ENCODE measurements around the gene DICER1. TPM values are rescaled to one million over a fixed set of nuclear protein-coding genes. Genes with fewer than 3 reads are reported as not detected.

Gene DICER1
- total RNA-seq, 1 donor, result 61.3 TPM

DNA sequence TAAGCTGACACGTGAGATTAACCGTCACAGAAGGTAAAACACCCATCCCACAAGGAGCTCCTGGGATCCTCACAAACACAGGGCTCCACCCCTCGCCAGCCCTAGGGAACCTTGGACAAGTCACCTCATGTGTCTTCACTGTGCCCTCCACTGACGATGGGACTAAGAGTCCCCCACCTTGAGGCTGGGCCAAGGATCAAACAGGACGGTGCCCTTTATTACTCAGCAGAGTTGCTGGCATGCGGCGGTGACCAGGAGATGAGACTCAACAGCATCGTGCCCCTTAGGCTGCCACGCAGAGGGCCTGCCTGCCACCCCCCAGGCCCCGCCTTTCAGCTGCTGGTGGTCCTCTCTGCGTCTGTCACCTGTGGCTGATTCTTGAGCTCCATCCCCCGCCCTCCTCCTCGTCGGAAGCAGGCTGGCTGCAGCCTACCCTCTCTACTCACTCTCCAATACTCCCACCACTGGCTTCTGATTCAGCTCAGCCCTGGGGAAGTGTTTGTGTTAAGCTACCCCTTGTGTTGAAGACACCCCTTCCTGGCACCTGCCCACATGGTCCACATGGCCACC is 105.2 kb downstream of the DICER1 start:
- DNase-seq (ENCODE audit: low read depth), result no peak
- no peak overlapping the region for H3K4me3 ChIP-seq (ENCODE audit: low read depth, low read length)
- TF ChIP-seq, protein P1, sequence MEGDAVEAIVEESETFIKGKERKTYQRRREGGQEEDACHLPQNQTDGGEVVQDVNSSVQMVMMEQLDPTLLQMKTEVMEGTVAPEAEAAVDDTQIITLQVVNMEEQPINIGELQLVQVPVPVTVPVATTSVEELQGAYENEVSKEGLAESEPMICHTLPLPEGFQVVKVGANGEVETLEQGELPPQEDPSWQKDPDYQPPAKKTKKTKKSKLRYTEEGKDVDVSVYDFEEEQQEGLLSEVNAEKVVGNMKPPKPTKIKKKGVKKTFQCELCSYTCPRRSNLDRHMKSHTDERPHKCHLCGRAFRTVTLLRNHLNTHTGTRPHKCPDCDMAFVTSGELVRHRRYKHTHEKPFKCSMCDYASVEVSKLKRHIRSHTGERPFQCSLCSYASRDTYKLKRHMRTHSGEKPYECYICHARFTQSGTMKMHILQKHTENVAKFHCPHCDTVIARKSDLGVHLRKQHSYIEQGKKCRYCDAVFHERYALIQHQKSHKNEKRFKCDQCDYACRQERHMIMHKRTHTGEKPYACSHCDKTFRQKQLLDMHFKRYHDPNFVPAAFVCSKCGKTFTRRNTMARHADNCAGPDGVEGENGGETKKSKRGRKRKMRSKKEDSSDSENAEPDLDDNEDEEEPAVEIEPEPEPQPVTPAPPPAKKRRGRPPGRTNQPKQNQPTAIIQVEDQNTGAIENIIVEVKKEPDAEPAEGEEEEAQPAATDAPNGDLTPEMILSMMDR (IDR thresholded peaks at IDR 0.05; ENCODE audit: insufficient read depth, low read depth, low read length), result no peak

DNA sequence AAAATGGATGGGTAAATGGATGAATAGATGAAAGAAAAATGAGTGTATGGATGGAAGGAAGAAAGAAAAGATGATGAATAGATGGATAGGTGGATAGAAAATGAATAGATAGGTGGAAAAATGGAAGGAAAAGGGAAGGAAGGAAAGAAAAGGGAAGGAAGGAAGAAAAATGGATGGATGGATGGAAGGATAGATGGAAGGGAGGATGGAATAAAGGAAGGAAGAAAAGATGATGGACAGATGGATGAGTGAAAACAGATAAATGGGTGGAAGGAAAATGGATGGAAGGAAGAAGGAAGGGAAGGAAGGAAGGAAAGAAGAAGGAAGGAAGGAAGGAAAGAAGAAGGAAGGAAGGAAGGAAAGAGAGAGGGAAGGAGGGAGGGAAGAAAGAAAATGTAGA is 107.4 kb downstream of the DICER1 start:
- TF ChIP-seq, protein P1 (IDR thresholded peaks at IDR 0.05; ENCODE audit: insufficient read depth, low read depth, low read length), result no peak
- H3K4me3 ChIP-seq (ENCODE audit: low read depth, low read length), result no peak overlapping the region
- no peak for DNase-seq (ENCODE audit: low read depth)

DNA sequence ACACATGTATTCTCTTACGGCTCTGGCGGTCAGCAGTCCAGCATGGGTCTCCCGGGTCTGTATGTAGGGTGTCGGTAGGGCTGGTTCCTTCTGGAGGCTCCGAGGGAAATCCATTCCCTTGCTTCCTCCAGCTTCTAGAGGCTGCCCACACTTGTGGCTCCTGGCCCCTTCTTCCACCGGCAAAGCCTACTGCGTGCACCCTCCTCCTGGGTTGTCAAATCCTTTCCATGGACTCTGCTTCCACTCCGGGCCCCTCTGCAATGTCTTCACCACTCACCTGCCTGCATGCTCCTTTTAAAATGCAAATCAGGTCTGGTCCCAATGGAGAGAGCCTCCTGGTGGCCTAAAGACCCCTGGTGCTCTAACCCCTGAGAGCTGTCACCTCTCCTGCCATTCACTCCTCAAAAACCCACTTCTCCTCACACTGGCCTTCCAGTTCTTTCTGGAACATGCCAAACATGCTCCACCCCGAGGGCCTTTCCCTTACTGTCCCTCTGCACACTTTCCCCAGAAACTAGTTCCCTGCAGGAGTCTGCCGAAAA is 108.5 kb downstream of the DICER1 start:
- TF ChIP-seq, protein P1 (IDR thresholded peaks at IDR 0.05; ENCODE audit: insufficient read depth, low read depth, low read length), result no peak
- H3K4me3 ChIP-seq (ENCODE audit: low read depth, low read length), result no peak overlapping the region
- DNase-seq (ENCODE audit: low read depth), result no peak

DNA sequence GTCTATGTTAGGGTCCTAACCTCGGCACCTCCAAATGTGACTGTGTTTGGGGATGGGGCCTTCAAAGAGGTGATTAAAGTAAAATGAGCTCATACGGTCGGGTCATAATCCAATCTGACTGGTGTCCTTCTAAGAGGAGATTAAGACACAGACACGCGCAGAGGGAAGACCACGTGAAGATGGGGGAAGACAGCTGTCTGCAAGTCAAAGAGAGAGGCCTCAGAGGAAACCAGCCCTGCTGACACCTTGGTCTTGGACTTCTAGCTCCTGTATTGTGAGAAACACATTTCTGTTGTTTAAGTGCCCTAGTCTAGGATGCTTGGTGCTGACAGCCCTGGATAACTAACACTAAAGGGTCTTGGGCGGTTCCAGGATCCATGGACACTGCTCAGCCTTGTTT is 109.6 kb downstream of the DICER1 start:
- no peak for DNase-seq (ENCODE audit: low read depth)
- TF ChIP-seq, protein P1 (IDR thresholded peaks at IDR 0.05; ENCODE audit: insufficient read depth, low read depth, low read length), result no peak
- no peak overlapping the region for H3K4me3 ChIP-seq (ENCODE audit: low read depth, low read length)

DNA sequence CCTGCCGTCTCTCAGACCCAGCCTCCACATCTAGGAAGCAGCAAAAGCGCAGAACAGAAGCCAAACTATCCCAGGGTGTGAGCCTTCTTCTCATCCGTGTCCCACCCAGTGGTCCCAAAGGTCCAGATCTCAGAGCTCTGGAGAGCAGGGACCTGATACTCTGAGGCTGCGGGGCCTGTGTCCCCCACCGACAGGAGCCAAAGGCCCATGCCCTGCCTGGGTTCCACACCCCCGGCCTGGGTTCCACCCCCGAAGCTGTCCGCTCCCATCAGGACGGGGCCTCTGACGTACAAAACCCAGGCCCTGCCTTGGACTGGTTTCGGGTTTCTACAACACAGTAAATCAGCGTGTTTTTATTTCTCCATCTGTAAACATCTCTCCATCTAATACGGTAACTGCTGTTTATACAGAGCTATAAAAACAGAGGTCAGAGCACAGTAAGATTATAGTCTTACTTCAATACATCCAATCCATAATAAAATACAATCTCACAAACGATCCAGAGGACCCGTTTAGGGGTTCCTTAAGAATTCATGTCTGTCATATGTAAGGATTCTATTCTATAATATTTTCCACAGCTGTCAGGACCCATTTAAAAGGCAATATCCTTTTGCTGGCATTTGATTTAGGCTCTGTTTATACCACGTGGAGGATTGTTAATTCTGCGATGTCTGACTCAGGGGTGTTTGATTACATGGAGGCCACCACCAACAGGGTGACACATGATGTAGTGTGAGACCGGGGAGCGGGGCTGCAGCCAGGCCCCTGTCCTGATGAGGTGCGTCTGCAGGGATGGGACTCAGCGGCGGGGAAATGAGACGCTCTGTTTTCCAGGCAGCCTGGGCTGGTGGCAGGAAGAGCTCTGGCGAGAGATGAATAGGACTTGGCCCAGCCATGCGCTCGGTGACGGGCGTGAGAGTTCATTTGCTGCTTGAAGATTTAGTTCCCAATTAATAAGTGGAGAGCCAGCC is 110.3 kb downstream of the DICER1 start:
- peak; percentile 73 for DNase-seq (ENCODE audit: low read depth)
- TF ChIP-seq, protein P1 (IDR thresholded peaks at IDR 0.05; ENCODE audit: insufficient read depth, low read depth, low read length), result no peak
- H3K4me3 ChIP-seq (ENCODE audit: low read depth, low read length), result no peak overlapping the region

DNA sequence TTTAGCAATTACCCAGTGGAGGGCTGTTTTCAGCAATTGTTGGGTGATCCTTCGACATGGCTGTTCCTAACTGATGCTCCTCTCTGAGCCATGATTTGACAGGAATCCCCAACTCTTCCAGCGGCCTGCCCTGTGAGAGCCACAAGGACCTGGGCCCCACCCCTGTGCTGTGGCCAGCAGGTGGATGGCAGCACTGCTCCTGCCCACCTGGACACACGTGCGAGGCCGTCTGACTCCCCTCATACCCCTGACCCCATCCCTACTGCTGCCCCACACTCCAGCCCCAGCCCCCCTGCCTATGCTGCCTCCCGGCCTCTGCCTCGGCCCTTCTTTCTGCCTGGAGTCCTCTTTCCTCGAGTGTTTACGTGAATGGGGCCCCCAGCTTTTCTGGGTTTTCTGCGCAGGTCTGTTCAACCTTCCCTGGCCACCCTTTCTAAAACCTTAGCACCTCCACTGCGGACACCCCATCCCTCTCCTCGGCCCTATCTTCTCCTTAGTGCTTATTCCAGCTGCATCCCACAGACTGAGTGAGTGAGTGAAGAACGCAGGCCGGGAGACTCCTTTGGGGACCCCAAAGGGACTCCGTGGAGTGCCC is 111.4 kb downstream of the DICER1 start:
- no peak for DNase-seq (ENCODE audit: low read depth)
- H3K4me3 ChIP-seq (ENCODE audit: low read depth, low read length), result no peak overlapping the region
- TF ChIP-seq, protein P1 (IDR thresholded peaks at IDR 0.05; ENCODE audit: insufficient read depth, low read depth, low read length), result no peak
